ENCODE data around the gene MPHOSPH8.

The MPHOSPH8 gene

GRCh38 chr13:19713186-19713965, 79.9 kb downstream of the MPHOSPH8 start:
- H3K79me2 ChIP-seq (ENCODE audit: control insufficient read depth, low read length), result peaks cover 9% of the 10 kb centered on the region; the same call in 1 of the 2 replicates
- peaks cover 28% of the 10 kb centered on the region for H3K36me3 ChIP-seq (ENCODE audit: control insufficient read depth, low read length)
- no peaks in the 10 kb centered on the region for H4K20me1 ChIP-seq (ENCODE audit: control insufficient read depth, insufficient read depth, low read depth, low read length)
- no peak overlapping the region for H3K4me3 ChIP-seq (ENCODE audit: low read length)
- no peaks in the 10 kb centered on the region for H3K9me3 ChIP-seq (ENCODE audit: control insufficient read depth, insufficient read depth, low read length)
- H3K4me2 ChIP-seq (ENCODE audit: low read length), result no peak overlapping the region
- no peaks in the 10 kb centered on the region for H3K9me2 ChIP-seq (replicated peaks; ENCODE audit: control insufficient read depth, low read length)
- H3K4me1 ChIP-seq (ENCODE audit: control insufficient read depth, low read length), result no peaks in the 10 kb centered on the region
- H3F3A ChIP-seq (ENCODE audit: control insufficient read depth, insufficient read depth), result peaks cover 4% of the 10 kb centered on the region
- no peak for TF ChIP-seq CTCF (IDR thresholded peaks at IDR 0.05; ENCODE audit: low read depth, low read length, poor library complexity, severe bottlenecking)
- no peak for TF ChIP-seq EZH2phosphoT487 (IDR thresholded peaks at IDR 0.05; ENCODE audit: borderline replicate concordance, low read length)
- H3K27me3 ChIP-seq (ENCODE audit: control insufficient read depth, low read length), result no peaks in the 10 kb centered on the region
- H3K27ac ChIP-seq (ENCODE audit: low read depth, low read length), result no peak overlapping the region

GRCh38 chr13:19720039-19720438, 86.6 kb downstream of the MPHOSPH8 start:
- no peak overlapping the region for H3K27ac ChIP-seq (ENCODE audit: low read depth, low read length)
- H3K36me3 ChIP-seq (ENCODE audit: control insufficient read depth, low read length), result peaks cover 41% of the 10 kb centered on the region
- H3K4me3 ChIP-seq (ENCODE audit: low read length), result no peak overlapping the region
- peaks cover 4% of the 10 kb centered on the region for H3F3A ChIP-seq (ENCODE audit: control insufficient read depth, insufficient read depth)
- H3K4me1 ChIP-seq (ENCODE audit: control insufficient read depth, low read length), result 0 out of 2 replicates have a peak, but pooled peaks cover 5% of the 10 kb centered on the region
- no peaks in the 10 kb centered on the region for H3K9me3 ChIP-seq (ENCODE audit: control insufficient read depth, insufficient read depth, low read length)
- TF ChIP-seq EZH2phosphoT487 (IDR thresholded peaks at IDR 0.05; ENCODE audit: borderline replicate concordance, low read length) (no peak), CTCF (IDR thresholded peaks at IDR 0.05; ENCODE audit: low read depth, low read length, poor library complexity, severe bottlenecking) (no peak)
- no peaks in the 10 kb centered on the region for H3K27me3 ChIP-seq (ENCODE audit: control insufficient read depth, low read length)
- peaks cover 27% of the 10 kb centered on the region for H3K79me2 ChIP-seq (ENCODE audit: control insufficient read depth, low read length)
- no peak overlapping the region for H3K4me2 ChIP-seq (ENCODE audit: low read length)
- H4K20me1 ChIP-seq (ENCODE audit: control insufficient read depth, insufficient read depth, low read depth, low read length), result no peaks in the 10 kb centered on the region
- H3K9me2 ChIP-seq (replicated peaks; ENCODE audit: control insufficient read depth, low read length), result no peaks in the 10 kb centered on the region

All from DOHH2 (cell line).